T-helper 1 cell (primary cell): Measurements from ENCODE around the gene EFNA5.

ENCODE experiments used
- DNase-seq, 5 donors: peaks; one replicate each; pipeline ENCODE4 v3.0.0-alpha.2; 2012 to 2020
- total RNA-seq, 4 donors: gene quantifications; one replicate each; lab custom pipeline; 2026; lab: John Stamatoyannopoulos, UW

Gene EFNA5
- 0 reads per million in 4 donors for total RNA-seq

DNA sequence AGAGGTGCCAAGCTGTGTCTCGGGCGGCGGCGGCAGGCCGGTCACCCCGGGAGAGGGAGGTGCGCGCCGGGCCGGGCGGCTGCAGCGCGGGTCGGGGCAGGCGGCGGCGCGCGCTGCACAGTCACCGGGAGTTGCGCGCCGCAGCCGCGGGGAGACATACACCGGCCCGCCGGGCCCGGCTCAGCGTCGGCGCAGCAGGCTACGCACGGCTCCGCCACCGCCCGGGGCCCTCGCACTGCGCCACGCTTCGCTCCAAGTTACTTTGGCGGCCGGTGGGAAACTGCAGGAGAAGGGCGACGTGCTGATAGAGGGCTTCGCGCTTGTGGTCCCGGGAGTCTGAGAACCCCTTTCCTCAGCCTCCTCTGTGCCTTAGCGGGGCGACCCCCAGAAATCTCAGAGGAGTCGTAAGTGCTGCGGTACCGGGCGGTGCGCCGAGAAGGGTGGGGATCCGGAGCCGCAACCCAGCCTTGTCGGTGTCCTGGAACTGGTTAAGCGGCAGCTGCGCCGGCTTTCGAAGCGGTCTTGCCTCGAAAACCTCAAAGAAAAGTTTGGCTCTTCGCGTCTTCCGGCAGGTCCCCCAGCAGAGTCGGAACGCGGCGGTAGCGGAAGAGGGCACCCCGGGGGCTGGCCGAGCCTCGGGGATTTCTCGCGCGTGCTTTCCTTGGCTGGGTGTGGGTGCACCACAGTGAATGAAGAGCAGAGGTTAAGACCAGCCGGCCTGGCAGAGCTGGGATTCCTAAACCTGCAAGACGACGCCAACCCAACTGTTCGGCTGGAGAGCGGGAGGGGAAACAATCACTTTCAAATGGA is at the start of gene EFNA5:
Gene EFNA5, minus strand, starts transcription at position 6 of the 810 bp plus-strand sequence.
- DNase-seq: peak in 1 of 5 donors; percentile 34

DNA sequence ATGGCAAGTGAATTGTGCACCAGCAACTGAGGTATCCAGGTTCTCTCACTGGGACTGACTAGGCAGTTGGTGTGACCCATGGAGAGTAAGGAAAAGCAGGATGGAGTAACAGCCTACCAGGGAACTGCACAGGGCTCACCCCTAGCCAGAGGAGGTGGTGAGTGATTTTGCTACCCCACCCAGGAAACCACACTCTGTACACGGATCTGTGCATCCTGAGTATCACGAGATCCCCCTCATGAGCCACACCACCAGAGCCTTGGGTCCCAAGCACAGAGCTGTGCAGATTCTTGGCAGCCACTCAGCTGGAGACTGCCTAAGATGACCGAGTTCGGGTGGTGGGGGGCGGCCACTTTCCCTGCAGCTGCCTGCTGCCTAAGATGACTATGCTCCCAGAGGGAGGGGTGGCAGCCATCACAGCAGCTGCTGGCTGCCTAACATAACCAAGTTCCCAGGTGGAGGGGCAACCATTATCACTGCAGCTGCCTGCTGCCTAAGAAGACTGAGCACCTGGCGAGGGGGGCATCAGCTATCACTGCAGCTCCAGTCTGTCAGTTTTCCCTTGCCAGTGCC is 48.4 kb upstream of the EFNA5 start:
- no peak for DNase-seq

DNA sequence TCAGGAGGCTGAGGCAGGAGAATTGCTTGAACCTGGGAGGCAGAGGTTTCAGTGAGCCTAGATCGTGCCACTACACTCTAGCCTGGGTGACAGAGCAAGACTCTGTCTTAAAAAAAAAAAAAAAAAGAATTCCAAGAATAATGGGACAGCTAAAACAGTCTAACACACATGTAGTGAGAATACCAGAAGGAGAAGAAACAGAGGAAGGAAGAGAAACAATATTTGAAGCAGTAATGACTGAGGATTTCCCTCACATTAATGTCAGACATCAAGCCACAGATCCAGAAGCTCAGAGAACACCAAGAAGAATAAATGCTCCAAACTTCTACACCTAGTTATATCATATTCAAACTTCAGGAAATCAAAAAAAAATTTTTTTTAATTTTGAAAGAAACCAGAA is 47.1 kb upstream of the EFNA5 start:
- DNase-seq: no peak

DNA sequence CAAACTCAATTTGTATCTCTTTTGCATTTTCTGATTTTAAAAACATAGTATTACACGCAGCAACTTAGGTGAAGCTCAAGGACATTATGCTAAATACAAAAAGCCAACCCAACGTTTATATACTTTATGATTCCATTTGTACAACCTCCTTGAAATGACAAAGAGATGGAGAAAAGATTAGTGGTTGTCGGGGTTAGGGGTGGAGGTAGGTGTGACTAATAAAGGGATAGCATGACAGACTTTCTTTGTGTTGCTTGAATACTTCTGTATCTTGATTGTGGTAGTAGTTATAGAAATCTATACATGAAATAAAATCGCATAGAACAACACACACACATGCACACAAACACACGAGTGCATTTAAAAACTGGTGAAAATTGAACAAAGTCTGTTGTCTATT is 42.5 kb upstream of the EFNA5 start:
- DNase-seq: no peak

DNA sequence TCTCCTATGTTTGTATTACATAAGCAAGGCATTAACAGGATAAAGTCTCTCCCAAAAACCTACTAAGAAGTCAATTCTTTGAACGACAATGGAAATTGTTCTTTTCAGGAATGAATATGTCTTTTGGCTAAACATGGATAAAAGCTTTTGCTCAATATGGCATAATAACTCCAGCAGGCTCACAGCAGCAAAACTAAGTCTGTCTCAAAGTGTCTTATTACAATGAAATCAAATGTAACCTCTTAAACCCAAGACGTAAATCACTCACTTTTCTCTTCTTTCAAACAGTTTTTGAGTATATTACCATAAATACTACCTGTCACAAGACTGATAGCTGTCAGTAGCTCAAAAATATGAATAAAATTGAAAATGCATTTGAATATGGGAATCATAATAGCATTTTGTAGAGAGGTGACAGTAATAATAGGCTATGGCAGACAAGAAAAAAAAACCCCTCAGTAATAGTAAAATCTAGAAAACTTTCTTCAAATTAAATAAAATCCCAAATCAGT is 41.7 kb upstream of the EFNA5 start:
- no peak for DNase-seq

DNA sequence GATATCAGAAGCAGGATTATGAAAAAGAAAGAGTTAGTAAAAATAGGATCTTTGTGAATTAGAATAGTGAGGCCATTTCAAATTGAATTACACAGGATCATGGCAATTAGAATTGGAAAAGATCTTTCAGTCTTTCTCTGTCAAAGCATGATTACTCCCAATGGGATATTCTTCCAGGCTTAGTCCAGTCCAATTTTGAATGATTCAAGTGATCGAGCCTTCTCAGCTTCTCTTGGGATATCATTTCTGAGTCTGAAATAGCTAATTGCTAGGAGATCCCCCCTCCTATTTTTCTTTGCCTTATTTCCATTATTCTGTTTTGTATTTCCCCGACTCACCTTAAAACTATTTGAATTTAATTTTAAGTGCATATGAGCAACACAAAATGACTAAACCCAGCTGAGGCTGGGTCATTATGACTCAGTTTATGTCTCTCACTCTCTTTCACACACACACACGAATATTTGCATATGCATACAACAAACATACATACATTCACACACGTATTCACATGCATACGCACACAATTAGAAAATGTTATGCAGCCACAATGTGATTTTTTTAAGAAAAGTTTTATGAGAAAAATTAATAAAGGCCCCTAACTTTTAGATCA is 34.8 kb upstream of the EFNA5 start:
- DNase-seq: no peak

DNA sequence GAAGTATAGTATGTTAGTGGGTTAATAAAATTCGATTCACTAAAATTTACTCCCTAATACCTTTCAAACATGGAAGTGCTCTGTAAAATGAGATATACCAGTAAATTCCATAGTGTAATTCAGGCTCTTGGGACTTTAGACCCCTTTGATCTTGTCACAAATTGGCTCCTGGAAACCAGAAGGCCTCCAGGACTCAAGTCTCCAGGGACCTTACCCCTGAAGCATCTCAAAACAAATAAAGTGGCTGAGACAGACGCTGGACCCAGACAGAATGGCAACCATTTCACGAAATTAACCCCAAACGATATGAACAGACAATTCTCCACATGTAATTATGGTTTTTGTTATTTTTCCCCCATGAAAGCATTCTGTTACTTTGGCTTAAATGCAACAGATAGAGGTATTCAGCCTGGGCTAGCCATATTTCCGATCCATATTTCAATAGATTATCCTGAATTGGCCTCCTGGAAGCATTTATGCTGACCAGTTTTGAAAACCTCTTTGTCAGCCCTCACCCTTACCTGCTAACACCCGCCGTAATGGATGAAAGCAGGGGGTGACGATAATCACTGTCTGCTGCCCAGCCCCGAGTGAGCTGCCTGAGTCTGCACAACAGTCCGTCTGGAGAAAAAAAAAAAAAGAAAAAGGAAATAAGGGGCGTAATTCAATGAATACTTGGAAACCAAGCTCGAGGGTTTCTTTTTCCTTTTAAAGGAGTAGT is 34.1 kb upstream of the EFNA5 start:
- DNase-seq: no peak

DNA sequence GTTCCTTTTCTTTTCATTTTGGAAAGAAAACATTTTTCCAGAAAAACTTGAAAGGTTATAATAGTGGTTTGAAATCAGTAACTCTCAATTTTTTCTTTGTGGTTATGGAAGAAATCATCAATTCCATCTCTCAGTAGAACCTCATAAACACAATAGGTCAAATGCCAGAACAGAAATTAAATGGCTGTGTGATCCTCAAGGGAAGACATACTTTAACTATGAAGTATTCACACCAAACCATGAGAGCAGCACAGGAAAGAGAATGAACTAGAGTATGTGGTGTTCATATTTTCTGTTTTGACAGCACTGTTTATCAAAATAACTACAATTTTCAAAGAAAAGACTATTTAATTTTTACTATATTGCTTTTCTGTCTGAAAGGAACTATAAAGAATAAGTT is 29.7 kb upstream of the EFNA5 start:
- DNase-seq: no peak

DNA sequence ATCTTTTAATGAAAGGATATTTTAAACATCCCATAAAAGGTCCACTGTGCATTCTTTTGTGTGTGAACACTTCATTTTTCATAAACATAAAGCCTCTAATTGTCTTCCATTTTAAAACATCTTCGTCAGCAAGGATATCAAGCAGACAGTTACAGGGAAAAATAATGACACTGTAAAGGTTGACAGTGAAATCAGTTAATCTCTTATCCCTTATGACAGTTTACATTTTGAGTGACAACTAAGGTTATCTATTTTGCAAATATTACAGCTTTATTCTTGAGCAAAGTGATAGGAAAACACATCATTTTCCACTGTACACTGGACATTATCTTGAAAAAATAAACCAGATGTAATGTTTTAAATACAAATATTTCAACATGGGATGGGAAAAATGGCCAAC is 28.7 kb upstream of the EFNA5 start:
- no peak for DNase-seq

DNA sequence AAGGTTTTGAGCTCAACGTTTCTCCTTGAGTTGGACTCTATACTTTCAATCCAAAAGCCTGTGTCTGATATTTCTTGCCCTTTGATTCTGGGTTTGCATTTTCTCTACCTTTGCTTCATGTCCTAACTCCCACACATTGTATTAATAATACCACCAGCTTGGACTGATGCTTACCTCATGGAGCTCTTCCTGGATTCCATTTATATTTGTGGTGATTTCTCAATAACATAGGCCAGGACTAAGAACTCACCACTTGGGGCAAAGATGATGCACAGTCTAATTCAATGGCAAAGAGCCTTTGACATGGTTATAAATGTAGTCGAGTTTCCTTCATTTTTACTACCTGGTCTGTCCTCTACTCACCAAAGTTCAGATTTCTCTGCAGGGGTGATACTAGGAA is 27.5 kb upstream of the EFNA5 start:
- no peak for DNase-seq

DNA sequence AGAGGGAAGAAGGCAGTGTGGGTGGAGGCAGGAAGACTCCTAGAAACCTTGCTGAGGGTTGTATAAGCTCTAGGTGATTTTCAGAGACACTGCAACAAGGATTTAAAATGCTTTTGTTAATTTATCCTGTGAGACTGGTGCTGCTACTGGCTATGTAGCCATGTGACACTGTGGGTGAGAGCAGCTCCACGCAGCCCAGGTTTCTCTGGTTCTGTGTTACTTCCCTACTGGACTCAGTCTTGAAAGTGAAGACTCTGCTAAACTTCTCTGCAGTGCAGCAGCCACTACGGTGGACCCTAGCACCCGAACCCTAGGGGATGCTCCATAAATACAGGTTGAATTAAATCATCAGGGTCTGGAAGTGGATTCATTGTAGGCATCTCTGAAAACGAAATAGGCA is 25.8 kb upstream of the EFNA5 start:
- no peak for DNase-seq

DNA sequence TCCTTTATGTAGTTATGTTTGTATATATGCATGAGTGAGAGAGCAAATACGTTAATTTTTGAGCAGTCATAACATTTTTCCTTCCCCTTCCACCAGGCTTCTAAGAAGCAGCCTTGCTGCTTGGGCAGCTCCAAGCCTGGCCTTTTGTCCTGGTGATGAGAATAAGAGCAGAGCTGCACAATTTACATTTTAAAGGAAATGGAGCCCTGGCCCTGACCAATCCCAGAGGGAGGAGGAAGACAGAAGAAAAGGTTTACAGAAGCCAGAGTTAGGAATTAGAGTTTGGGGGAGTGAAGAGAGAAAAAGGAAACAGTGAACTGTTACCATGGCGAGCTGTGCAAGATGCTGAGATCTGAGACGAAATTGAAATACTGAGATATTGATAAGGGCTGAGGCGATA is 25.3 kb upstream of the EFNA5 start:
- DNase-seq: no peak

DNA sequence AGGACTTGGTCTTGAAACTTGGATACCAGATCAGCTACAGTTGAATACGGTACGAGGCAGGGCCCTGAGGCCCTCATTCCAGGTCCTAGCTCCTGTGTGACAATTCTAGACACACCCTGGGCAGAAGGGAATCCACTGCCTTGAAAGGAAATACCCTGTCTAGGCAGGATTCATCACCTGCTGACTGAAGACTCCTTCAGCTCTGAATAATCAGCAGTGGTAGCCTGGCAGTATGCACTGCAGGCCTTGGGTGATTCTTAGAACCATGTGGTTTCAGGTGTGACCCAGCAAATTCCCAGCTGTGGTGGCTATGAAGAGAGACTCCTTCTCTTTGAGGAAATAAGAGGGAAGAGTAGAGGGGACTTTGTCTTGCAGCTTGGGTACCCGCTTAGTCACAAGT is 17.2 kb upstream of the EFNA5 start:
- no peak for DNase-seq

DNA sequence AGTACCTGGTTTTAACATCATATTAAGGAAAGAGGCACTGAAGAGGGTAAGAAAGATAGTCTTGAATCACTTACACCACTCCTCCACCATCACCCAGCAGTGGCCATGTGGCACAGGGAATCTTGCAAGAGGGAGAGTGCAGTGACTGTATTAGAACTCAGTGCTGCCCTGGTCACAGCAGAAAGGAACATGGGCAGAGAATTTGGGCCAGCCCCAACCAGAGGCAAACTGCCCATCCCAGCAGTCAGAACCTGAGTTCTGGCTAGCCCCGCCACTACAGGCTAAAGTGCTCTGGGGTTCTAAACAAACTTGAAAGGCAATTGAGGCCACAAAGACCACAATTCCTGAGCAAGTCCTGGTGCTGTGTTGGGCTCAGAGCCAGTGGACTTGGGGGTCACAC is 16.7 kb upstream of the EFNA5 start:
- DNase-seq: no peak

DNA sequence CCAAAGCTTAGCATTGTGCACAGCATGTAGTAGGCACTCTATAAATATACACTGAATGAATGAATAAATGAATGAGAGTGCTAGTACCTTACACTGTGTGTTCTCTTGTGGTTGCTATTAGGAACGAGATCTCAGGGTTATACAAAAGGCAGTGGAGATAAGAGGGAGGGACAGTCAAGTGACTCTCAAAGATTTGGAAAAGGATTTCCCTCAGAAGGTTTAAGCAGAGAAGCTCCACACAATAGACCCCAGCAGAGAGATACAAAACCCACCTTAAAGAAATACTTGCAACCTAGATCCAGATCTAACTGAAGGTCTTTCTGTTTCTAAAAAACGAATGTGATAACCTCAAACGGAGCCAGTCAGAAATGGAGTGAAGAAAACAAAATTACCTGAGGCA is 11.8 kb upstream of the EFNA5 start:
- no peak for DNase-seq

DNA sequence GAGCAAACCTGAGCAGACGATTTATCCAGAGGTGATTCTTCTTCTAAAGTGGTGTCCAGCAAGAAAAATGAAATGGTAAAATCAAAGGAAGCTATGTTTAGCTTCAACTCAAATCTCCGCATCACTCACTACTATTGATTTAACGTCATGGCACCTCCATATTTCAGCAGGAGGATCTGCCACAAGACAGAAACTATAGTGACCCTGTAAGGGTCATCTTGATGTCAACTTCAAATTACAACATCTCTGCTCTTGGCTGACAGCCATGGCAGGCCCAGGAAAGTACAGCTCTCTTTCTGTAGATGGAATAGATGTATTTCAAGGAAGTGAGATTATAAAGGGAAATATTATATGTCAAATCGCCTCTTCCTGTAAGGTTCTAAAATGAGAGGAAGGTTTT is 10.1 kb upstream of the EFNA5 start:
- DNase-seq: no peak

DNA sequence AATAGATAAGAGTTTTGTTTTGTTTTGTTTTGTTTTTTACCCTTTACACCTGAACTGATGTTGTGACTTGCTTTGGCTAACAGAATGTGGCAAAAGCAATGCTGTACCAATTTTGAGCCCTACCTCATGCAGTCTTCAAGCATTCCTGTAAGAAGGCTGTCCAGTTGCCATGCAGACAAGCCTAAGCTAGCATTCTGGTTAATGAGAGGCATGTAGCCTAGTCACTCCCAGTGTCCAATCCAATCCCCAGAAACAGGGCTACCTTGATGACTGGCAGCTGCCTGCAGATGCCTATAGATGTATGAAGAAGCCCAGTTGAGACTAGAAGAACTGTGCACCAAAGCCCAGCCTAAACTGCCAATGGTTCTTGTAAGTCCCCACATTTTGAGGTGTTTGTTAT is 9.4 kb upstream of the EFNA5 start:
- no peak for DNase-seq

DNA sequence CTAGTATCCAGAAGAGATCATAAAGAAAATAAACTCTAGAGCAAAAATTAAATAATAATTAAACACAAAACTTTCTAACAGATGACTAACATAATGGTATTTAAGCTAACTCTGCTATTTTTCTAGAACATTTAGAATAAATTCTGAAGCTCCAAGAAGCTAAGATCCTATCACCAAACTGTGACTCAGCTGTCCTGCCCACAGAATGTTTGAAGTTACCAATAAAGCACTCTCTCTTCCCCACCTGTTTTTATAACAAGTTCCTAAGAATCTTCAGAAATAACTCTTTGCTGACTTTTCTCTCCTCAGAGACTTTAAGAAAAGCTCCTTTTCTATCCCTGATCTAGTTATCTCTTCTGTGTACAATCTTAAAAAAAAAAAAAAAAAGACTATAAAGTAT is 6.0 kb upstream of the EFNA5 start:
- DNase-seq: no peak

DNA sequence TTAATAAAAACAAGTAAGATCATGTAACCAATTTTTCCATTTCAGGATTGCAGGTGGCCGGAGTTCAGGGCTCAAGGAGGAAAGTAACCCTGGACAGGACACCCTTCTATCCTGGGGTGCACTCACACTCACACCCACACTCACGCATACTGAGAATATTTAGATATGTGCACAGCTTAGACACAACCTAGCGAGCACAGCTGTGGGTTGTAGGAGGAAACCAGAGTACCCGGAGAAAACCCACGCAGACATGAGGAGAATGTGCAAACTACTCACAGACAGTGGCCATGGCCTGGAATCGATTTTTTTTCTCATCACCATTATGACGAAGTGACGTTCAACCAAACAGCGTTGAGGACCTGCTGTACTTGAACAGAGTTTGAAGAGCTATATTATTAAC is 4.5 kb upstream of the EFNA5 start:
- no peak for DNase-seq

DNA sequence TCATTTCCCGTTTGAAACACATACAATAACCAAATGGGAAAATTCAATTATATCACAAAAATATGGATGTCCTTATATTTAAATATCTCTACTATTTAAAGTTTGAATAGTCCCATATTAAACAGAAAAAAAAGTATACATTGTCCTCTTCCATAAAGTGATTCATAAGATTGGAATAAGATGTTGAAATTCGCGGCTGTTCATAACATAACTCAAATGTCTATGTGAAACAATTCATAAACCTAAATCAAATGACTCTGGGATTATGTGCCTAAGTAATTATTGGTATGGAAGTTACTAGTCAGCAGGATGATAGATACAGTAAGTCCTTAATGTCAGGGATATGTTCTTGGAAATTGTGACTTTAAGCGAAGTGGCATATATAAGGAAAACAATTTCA is 3.9 kb upstream of the EFNA5 start:
- no peak for DNase-seq

DNA sequence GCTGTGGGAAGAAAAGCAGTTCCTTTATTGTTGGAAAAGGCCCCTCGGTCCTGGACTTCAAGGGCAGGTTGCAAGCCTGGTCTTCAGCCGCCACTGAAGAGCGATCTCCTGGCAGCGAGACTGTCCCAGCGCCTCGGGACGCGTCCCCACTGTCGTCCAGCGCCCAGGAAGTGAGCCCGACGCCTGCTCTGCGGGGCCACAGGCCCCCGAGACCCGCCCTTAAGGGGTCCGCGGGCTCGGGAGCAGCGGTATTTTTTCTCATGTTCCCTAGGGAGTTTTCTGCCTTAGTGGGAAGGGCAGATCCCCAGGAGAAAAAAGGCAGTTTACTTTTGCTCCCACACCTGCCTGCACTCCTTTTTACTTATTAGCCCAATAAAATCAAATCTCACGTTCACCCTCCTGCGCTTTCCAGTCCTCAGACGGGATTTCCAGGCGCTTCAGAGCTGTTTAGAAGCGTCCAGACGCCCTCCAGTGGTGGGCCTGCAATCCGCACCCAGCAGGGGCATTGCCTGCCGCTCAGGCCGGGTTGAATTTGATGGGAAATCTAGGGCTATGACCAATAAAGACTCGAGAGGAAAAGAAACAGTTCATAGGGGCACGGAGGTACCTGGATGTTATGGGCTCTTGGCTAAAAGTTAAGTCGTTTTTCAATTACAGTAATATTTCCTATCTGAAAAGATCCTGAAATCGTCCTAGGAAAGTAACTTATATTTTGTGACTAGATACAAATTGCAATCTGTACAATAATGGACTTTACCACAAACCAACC is 2.8 kb upstream of the EFNA5 start:
- peak in 3 of 5 donors; percentile 44 to 63 (median 47) for DNase-seq

DNA sequence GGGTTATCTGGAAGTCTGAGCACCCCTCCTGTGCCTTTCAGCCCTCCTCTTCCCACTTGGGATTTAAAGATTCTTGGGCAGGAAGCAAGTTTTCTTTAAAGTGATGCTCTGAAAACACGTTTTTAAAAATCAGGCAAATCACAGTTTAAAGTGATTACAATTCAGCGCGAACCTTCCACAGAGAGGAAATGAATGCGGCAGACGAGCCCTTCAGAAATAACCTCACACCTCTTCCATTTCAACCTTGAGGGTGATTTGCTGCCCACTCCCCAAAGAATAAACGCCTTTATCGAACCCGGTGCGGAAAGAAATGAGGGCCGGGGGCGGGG is 2.3 kb upstream of the EFNA5 start:
- DNase-seq: no peak
